ENCODE data around the gene CMTR2.

GRCh38 chr16:71255721-71256120 is 33.5 kb downstream of the CMTR2 start:
- TF ChIP-seq CTCF (IDR thresholded peaks at IDR 0.05): no peak
- TF ChIP-seq POLR2A (IDR thresholded peaks at IDR 0.05): no peak
